Esophagus muscularis mucosa (tissue), 4 donors: ENCODE measurements around the gene PLBD2. TPM values are rescaled to one million over a fixed set of nuclear protein-coding genes. Genes with fewer than 3 reads are reported as not detected.

ENCODE experiments used
- DNase-seq: peaks from one replicate; pipeline ENCODE4 v3.0.0-alpha.2; 2017; ENCODE audit errors: extremely low spot score
- H3K27ac ChIP-seq, 4 donors: fragments of 200-600 bp; sonication (generic); replicated peaks in 1 of 4; 1 replicate in 3 of 4; 2 replicates in 1 of 4; pipeline ENCODE4 v1.5.1; 2016 to 2019; ENCODE audit warnings: mild to moderate bottlenecking in 1 of 4
- H3K27me3 ChIP-seq, 4 donors: fragments of 200-600 bp; sonication (generic); one replicate each; pipeline versions ENCODE4 v1.5.1 to v1.6.0; 2016 to 2019
- H3K36me3 ChIP-seq, 4 donors: fragments of 200-600 bp; sonication (generic); one replicate each; pipeline ENCODE4 v1.5.1; 2016 to 2019
- H3K4me1 ChIP-seq, 4 donors: fragments of 200-600 bp; sonication (generic); one replicate each; pipeline ENCODE4 v1.5.1; 2016 to 2019
- H3K4me3 ChIP-seq, 4 donors: fragments of 200-600 bp; sonication (generic); 1 replicate in 2 of 4; 2 replicates in 2 of 4; pipeline ENCODE4 v1.5.1; 2016 to 2019; ENCODE audit warnings: mild to moderate bottlenecking in 4 of 4, moderate library complexity in 1 of 4
- H3K9me3 ChIP-seq, 4 donors: fragments of 200-600 bp; sonication (generic); 1 replicate in 3 of 4; 2 replicates in 1 of 4; pipeline ENCODE4 v1.5.1; 2016 to 2019
- EP300 ChIP-seq: sonication (generic); formaldehyde crosslinking; IDR thresholded peaks from one replicate; pipeline ENCODE4 v1.6.1; 2017; ENCODE audit warnings: antibody characterized with exemption
- POLR2A ChIP-seq: fragments of 450-650 bp; IDR thresholded peaks from one replicate; pipeline ENCODE4 v1.6.1; 2017; ENCODE audit warnings: antibody characterized with exemption, moderate library complexity, mild to moderate bottlenecking, low read depth
- POLR2AphosphoS5 ChIP-seq, 2 donors: sonication (generic); formaldehyde crosslinking; IDR thresholded peaks; one replicate each; pipeline ENCODE4 v1.6.1; 2017; ENCODE audit warnings: antibody characterized with exemption in 2 of 2
- WGBS: methylation state at CpG from one replicate; pipeline ENCODE4 v1.1.5; 2018; 5-methylcytosine and 5-hydroxymethylcytosine counted together
- intact Hi-C: fragments of 100-400 bp; cut with DNase I; formaldehyde crosslinking; loops from one replicate; pipeline ENCODE4 v1.15.1; 2023
- total RNA-seq, 4 donors: library from RNA; depleted of rRNA; stranded (reverse); fragments of >200 nt; gene quantifications; one replicate each; pipeline versions ENCODE4 v1.1.0 to v1.2.1, GENCODE V29; 2016
- TF ChIP-seq, protein P1 (sequence below), 3 experiments: fragments of 200-600 bp in 2 of 3; fragments of 450-650 bp in 1 of 3; sonication (generic) in 2 of 3; IDR thresholded peaks; one replicate each; pipeline ENCODE4 v1.5.1; 2017 to 2019; ENCODE audit warnings: antibody characterized with exemption in 3 of 3, mild to moderate bottlenecking in 2 of 3, moderate library complexity in 1 of 3

The PLBD2 gene
- total RNA-seq, 4 donors from 2014 or later: 30.2 to 60.9 (median 33.1) TPM

DNA sequence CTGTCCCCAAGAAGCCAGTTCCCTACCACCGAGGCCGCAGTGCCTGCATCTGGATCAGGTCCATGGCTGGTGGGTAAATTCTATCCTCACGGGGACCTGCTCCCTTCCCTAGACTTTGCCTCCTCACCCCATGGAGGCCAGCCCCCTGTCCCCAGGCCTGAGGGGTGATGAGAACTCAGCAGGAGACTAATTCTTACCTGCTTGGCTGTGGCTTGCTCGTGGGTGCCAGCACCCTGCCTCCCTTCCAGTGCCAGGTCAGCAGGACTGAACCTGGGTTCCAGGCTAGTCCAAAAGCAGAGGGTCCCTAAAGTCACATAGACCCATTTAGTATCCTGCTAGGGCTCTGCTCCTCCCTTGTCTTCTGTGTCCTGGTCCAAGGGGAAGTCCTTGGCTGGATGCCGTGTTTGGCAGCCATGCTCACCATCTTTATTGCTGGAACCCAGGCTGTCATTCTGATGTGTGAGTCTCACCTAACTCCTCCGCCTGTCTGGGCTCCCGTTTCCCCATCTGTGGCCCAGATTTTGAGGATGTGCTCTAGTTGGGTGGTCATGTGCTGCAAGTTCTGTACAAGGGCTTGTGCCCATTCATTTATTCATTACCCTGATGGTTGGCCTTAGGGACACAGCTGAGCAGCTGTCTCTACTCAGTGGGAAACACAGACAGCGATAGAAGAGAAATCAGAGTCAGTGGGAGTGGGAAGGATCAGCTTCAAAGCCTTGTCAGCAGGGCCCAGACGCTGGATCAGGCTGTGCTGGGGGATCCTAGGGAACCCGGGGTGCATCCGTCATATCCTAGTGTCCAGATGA lies 949 bp downstream of the PLBD2 start:
- Histone ChIP-seq H3K27ac (peak overlapping the region; percentile 82 to 91 (median 87)), H3K9me3 (no peaks in the 10 kb centered on the region), H3K27me3 (no peaks in the 10 kb centered on the region), H3K4me3 (peak overlapping the region; percentile 68 to 91 (median 76)), H3K36me3 (peaks cover 0 to 8% (median 5%) of the 10 kb centered on the region in 4 donors), H3K4me1 (peaks cover 12 to 34% (median 27%) of the 10 kb centered on the region in 4 donors)
- 23% methylated on average over 8 of the region's 11 CpGs for WGBS
- TF ChIP-seq POLR2A: no peak
- TF ChIP-seq EP300: no peak
- TF ChIP-seq POLR2AphosphoS5 (IDR thresholded peaks at IDR 0.05): peak in 1 of 2 donors; percentile 11
- no peak for DNase-seq
- intact Hi-C loops: no loop called here

DNA sequence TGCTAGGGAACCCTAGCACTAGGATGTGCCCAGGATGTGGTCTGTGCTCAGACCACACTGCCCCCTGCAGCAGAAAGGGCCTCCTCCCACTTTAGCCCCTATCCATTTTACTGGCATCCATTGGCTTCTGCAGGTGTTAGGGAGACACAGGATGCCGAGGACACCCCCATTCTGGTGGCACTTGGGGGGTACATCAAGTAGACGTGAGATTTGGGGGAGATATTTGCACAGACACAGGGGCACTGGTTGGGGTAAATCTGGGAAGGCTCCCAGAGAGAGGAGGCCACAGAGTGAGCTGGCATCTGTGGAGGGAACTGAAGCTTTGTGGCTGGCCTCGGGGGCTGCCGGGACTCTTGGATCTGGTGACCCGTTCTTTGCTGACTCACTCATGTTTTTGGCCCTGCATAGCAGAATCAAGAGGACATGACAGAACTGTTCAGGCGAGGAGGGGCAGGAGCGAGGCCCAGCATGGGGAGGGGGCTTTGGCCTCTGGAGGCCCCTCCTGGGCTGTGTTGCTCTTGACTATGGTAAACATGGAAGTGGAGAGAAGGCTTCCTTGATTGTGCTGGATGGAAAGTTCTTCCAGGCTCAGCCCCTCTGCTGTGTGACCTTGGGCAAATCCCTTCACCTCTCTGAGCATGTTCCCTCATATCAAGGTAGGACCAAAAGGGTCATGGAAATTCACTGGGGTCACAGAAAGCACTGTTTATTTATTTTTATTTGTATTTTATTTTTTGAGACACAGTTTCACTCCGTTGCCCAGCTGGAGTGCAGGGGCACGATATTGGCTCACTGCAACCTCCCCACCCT lies 1.8 kb downstream of the PLBD2 start:
- peak overlapping the region; percentile 82 to 91 (median 87) for H3K27ac ChIP-seq
- TF ChIP-seq EP300 (no peak), POLR2A (no peak), POLR2AphosphoS5 (IDR thresholded peaks at IDR 0.05) (no peak)
- TF ChIP-seq, protein P1, sequence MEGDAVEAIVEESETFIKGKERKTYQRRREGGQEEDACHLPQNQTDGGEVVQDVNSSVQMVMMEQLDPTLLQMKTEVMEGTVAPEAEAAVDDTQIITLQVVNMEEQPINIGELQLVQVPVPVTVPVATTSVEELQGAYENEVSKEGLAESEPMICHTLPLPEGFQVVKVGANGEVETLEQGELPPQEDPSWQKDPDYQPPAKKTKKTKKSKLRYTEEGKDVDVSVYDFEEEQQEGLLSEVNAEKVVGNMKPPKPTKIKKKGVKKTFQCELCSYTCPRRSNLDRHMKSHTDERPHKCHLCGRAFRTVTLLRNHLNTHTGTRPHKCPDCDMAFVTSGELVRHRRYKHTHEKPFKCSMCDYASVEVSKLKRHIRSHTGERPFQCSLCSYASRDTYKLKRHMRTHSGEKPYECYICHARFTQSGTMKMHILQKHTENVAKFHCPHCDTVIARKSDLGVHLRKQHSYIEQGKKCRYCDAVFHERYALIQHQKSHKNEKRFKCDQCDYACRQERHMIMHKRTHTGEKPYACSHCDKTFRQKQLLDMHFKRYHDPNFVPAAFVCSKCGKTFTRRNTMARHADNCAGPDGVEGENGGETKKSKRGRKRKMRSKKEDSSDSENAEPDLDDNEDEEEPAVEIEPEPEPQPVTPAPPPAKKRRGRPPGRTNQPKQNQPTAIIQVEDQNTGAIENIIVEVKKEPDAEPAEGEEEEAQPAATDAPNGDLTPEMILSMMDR (IDR thresholded peaks at IDR 0.05): no peak
- peaks cover 0 to 14% (median 10%) of the 10 kb centered on the region in 4 donors for H3K36me3 ChIP-seq
- H3K4me1 ChIP-seq: peaks cover 12 to 34% (median 27%) of the 10 kb centered on the region in 4 donors
- intact Hi-C loops: loop anchor here (2.0 kb wide), 1 partner anchor 25 kb away; the partner anchor contains the start of gene SLC8B1
- no peaks in the 10 kb centered on the region for H3K27me3 ChIP-seq
- H3K4me3 ChIP-seq: peak overlapping the region; percentile 68 to 91 (median 76)
- H3K9me3 ChIP-seq: no peaks in the 10 kb centered on the region
- WGBS: 78% methylated on average over 9 of the region's 9 CpGs
- no peak for DNase-seq

DNA sequence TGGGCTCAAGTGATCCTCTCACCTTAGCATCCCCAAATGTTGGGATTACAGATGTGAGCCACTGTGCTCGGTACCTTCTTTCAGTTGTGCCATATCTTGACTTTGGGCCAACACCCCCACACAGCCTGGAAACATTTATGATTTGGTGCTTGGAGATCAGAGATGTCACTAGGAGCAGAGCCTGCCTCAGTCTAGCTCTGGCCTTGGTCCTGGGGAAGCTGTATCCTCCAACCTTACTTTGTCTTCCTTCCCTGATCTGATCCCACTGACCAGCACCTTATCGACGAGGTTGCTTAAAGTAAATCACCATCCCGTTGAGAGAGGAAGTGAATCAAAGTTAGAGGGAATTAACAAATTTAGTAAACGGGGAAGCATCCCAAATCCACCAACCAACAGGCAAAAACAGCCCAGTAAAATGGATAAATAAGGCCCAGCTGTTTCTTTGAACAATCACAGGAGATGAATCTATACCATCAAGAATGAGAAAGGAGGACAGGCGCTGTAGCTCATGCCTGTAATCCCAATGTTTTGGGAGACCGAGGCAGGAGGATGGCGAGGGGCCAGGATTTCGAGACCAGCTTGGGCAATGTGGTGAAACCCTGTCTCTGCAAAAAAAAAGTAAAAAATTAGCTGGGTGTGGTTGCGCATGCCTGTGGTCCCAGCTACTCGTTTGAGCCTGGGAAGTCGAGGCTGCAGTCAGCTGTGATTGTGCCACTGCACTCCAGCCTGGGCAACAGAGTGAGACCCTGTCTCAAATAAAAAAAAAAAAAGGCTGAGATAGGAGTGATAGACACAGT lies 3.4 kb downstream of the PLBD2 start:
- no peak overlapping the region for H3K4me3 ChIP-seq
- no peak overlapping the region for H3K27ac ChIP-seq
- H3K9me3 ChIP-seq: no peaks in the 10 kb centered on the region
- WGBS: 71% methylated on average over 12 of the region's 12 CpGs
- TF ChIP-seq POLR2A (no peak), EP300 (no peak), POLR2AphosphoS5 (IDR thresholded peaks at IDR 0.05) (no peak)
- TF ChIP-seq, protein P1 (IDR thresholded peaks at IDR 0.05): no peak
- H3K4me1 ChIP-seq: peaks cover 17 to 42% (median 31%) of the 10 kb centered on the region in 4 donors
- peaks cover 0 to 21% (median 10%) of the 10 kb centered on the region in 4 donors for H3K36me3 ChIP-seq
- H3K27me3 ChIP-seq: no peaks in the 10 kb centered on the region
- intact Hi-C loops: loop anchor here (2.0 kb wide), 1 partner anchor 27 kb away; the partner anchor contains the start of gene SLC8B1
- DNase-seq: no peak

DNA sequence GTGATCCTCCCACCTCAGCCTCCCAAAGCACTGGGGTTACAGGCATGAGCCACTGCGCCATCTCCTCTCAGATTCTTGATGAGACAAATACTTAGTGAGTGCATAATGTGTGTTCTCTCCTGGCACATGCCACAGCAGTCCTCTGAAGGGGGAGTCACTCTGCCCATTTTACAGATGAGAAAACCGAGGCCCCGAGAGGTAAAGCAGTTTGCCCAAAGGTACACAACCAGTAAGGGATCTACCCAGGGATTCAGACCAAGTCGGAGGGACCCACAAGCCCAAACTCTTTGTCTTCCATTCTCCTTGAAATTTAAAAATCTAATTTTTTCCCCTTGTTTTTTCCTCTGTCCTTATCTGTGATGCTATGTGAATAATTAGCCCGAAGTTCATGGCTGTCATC lies 6.3 kb downstream of the PLBD2 start:
- H3K9me3 ChIP-seq: no peaks in the 10 kb centered on the region
- no peaks in the 10 kb centered on the region for H3K27me3 ChIP-seq
- no peak overlapping the region for H3K4me3 ChIP-seq
- DNase-seq: no peak
- WGBS: 94% methylated on average over 5 of the region's 5 CpGs
- peaks cover 0 to 30% (median 15%) of the 10 kb centered on the region in 4 donors for H3K36me3 ChIP-seq
- intact Hi-C loops: no loop called here
- H3K4me1 ChIP-seq: peaks cover 19 to 26% (median 21%) of the 10 kb centered on the region in 4 donors
- H3K27ac ChIP-seq: no peak overlapping the region
- TF ChIP-seq POLR2AphosphoS5 (IDR thresholded peaks at IDR 0.05): no peak
- no peak for TF ChIP-seq POLR2A
- no peak for TF ChIP-seq EP300
- TF ChIP-seq, protein P1 (IDR thresholded peaks at IDR 0.05): no peak
